Tibial artery (tissue), 4 donors: ENCODE results near the gene RBL1.
"Not testable (repeated sequence)": the region's sequence is repeated elsewhere in the genome, so short reads cannot be mapped to it uniquely, and the experiment has no call there.

ENCODE experiments used
- DNase-seq, 2 donors: peaks; one replicate each; pipeline ENCODE4 v3.0.0-alpha.2; 2019
- H3K27ac ChIP-seq, 2 donors: fragments of 200-600 bp; sonication (generic) in 1 of 2; 1 replicate in 1 of 2; 2 replicates in 1 of 2; pipeline ENCODE4 v1.5.1; 2018 to 2019; ENCODE audit warnings: mild to moderate bottlenecking in 1 of 2
- H3K27me3 ChIP-seq, 2 donors: fragments of 200-600 bp; sonication (generic) in 1 of 2; one replicate each; pipeline versions ENCODE4 v1.5.1 to v1.6.0; 2016 to 2019
- H3K36me3 ChIP-seq, 3 donors: fragments of 200-600 bp; sonication (generic) in 2 of 3; one replicate each; pipeline ENCODE4 v1.5.1; 2016 to 2019; ENCODE audit warnings: mild to moderate bottlenecking in 2 of 3
- H3K4me1 ChIP-seq, 4 donors: fragments of 200-600 bp; sonication (generic) in 2 of 4; 1 replicate in 3 of 4; 2 replicates in 1 of 4; pipeline ENCODE4 v1.5.1; 2016 to 2019
- H3K4me3 ChIP-seq, 2 donors: fragments of 200-600 bp; sonication (generic) in 1 of 2; 1 replicate in 1 of 2; 2 replicates in 1 of 2; pipeline ENCODE4 v1.5.1; 2018 to 2019; ENCODE audit warnings: mild to moderate bottlenecking in 2 of 2
- H3K9me3 ChIP-seq, 3 donors: fragments of 200-600 bp; sonication (generic) in 1 of 3; one replicate each; pipeline ENCODE4 v1.5.1; 2016 to 2019
- intact Hi-C: fragments of 100-400 bp; cut with DNase I; formaldehyde crosslinking; loops from one replicate; pipeline ENCODE4 v1.15.0; 2023; ENCODE audit warnings: low total_unique reads
- TF ChIP-seq, protein P1 (sequence below), 2 experiments: fragments of 200-600 bp in 1 of 2; fragments of 450-650 bp in 1 of 2; IDR thresholded peaks; one replicate each; pipeline ENCODE4 v1.5.1; 2017 to 2019; ENCODE audit warnings: antibody characterized with exemption in 2 of 2, mild to moderate bottlenecking in 1 of 2, moderate library complexity in 1 of 2

RBL1 gene

GRCh38 chr20:37131486-37131885 lies 35.7 kb upstream of the RBL1 start:
- intact Hi-C loops, result no loop called here

DNA sequence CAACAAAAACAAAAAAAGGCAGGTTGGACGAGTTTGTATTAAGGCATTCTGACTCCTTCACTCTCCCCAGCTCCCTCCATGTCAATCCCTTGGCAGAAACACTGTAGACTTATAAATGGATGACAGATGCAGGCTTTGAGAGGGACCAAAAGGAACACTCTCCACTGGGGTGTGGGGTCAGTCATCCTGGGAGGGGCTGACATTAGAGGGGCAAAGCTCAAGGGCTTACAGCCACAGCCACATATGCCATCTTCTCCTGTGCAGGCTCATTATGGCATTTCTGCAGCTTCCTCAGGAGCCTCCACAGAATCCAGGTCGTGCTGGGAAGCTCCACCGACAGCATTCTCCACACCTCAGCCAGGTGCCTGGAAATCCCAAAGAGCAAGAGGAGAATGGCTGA lies 33.0 kb upstream of the RBL1 start:
- intact Hi-C loops, result no loop called here
- H3K9me3 ChIP-seq, result no peaks in the 10 kb centered on the region
- TF ChIP-seq, protein P1, sequence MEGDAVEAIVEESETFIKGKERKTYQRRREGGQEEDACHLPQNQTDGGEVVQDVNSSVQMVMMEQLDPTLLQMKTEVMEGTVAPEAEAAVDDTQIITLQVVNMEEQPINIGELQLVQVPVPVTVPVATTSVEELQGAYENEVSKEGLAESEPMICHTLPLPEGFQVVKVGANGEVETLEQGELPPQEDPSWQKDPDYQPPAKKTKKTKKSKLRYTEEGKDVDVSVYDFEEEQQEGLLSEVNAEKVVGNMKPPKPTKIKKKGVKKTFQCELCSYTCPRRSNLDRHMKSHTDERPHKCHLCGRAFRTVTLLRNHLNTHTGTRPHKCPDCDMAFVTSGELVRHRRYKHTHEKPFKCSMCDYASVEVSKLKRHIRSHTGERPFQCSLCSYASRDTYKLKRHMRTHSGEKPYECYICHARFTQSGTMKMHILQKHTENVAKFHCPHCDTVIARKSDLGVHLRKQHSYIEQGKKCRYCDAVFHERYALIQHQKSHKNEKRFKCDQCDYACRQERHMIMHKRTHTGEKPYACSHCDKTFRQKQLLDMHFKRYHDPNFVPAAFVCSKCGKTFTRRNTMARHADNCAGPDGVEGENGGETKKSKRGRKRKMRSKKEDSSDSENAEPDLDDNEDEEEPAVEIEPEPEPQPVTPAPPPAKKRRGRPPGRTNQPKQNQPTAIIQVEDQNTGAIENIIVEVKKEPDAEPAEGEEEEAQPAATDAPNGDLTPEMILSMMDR (IDR thresholded peaks at IDR 0.05), result no peak
- no peak overlapping the region for H3K4me3 ChIP-seq
- no peaks in the 10 kb centered on the region for H3K27me3 ChIP-seq
- no peaks in the 10 kb centered on the region for H3K4me1 ChIP-seq
- DNase-seq, result no peak
- no peaks in the 10 kb centered on the region for H3K36me3 ChIP-seq
- H3K27ac ChIP-seq, result no peak overlapping the region

More at GRCh38 chr20:37131486-37131885, 35.7 kb upstream of the RBL1 start:
- DNase-seq, result no peak
- Histone ChIP-seq H3K36me3 (no peaks in the 10 kb centered on the region), H3K4me3 (no peak overlapping the region), H3K27ac (no peak overlapping the region), H3K9me3 (no peaks in the 10 kb centered on the region), H3K4me1 (no peaks in the 10 kb centered on the region), H3K27me3 (no peaks in the 10 kb centered on the region)
- TF ChIP-seq, protein P1 (IDR thresholded peaks at IDR 0.05), result no peak

DNA sequence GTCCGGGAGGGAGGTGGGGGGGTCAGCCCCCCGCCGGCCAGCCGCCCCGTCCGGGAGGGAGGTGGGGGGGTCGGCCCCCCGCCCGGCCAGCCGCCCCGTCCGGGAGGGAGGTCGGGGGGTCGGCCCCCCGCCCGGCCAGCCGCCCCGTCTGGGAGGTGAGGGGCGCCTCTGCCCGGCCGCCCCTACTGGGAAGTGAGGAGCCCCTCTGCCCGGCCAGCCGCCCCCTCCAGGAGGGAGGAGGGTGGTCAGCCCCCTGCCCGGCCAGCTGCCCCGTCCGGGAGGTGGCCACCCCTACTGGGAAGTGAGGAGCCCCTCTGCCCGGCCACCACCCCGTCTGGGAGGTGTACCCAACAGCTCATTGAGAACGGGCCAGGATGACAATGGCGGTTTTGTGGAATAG lies 30.5 kb upstream of the RBL1 start:
- H3K4me1 ChIP-seq, H3K9me3 ChIP-seq, H3K27ac ChIP-seq, H3K4me3 ChIP-seq, DNase-seq, H3K27me3 ChIP-seq, H3K36me3 ChIP-seq, intact Hi-C loops: not testable (repeated sequence)

- intact Hi-C loops, result no loop called here
- no peaks in the 10 kb centered on the region for H3K27me3 ChIP-seq
- H3K27ac ChIP-seq, result no peak overlapping the region
- no peak overlapping the region for H3K4me3 ChIP-seq
- TF ChIP-seq, protein P1 (IDR thresholded peaks at IDR 0.05), result no peak
- H3K36me3 ChIP-seq, result peaks cover 0 to 3% (median 0%) of the 10 kb centered on the region in 3 donors
- no peaks in the 10 kb centered on the region for H3K9me3 ChIP-seq
- no peaks in the 10 kb centered on the region for H3K4me1 ChIP-seq
- no peak for DNase-seq
Measured at GRCh38 chr20:37123441-37123840, 27.6 kb upstream of the RBL1 start.

- TF ChIP-seq, protein P1 (IDR thresholded peaks at IDR 0.05), result no peak
- intact Hi-C loops, result no loop called here
- Histone ChIP-seq H3K27ac (no peak overlapping the region), H3K36me3 (peaks cover 0 to 3% (median 0%) of the 10 kb centered on the region in 3 donors), H3K4me1 (no peaks in the 10 kb centered on the region), H3K4me3 (no peak overlapping the region), H3K9me3 (no peaks in the 10 kb centered on the region), H3K27me3 (no peaks in the 10 kb centered on the region)
- DNase-seq, result no peak
Measured at GRCh38 chr20:37120497-37120896, 24.7 kb upstream of the RBL1 start.

DNA sequence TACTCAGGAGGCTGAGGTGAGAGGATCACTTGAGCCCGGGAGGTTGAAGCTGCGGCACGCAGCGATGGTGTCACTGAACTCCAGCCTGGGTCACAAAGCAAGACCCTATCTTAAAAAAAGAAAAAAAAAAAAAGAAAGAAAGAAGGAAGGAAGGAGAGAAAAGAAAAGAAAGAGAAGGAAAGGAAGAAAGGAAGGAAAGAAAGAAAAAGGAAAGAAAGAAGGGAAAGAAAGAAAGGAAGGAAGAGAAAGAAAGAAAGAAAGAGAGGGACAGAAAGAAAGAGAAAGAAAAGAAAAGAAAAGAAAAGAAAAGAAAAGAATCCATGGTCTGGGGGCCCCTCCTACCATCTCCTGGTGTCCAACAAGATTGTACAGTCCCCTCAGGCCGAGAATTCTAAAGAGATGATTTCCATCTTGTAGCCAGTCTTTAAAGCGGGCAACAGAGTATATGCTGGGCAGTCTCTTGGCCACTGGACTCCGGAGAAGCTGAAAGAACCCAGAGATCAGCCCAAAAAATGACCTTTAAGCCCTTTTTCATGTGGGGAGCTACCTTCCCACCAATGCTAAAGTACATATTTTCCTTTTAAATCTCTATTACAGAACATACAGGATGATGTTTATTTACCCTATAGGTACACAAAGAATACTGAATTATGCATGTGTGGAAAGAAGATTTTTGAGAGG lies 23.7 kb upstream of the RBL1 start:
- peaks cover 0 to 3% (median 0%) of the 10 kb centered on the region in 3 donors for H3K36me3 ChIP-seq
- TF ChIP-seq, protein P1 (IDR thresholded peaks at IDR 0.05), result no peak
- H3K4me1 ChIP-seq, result no peaks in the 10 kb centered on the region
- no peaks in the 10 kb centered on the region for H3K9me3 ChIP-seq
- intact Hi-C loops, result no loop called here
- no peaks in the 10 kb centered on the region for H3K27me3 ChIP-seq
- H3K27ac ChIP-seq, result no peak overlapping the region
- H3K4me3 ChIP-seq, result no peak overlapping the region
- DNase-seq, result no peak
